Measurements from ENCODE around the gene SNRPD3.
"Not testable (repeated sequence)": the region's sequence is repeated elsewhere in the genome, so short reads cannot be mapped to it uniquely, and the experiment has no call there.

The SNRPD3 gene

GRCh38 chr22:24622596-24622995 lies 66.8 kb downstream of the SNRPD3 start:
- DNase-seq (ENCODE audit: extremely low spot score); CTCF ChIA-PET; POLR2A ChIA-PET: not testable (repeated sequence)
